COR-L47 (cell line): Measurements from ENCODE around the gene TNFRSF4.
"Not testable (repeated sequence)": the region's sequence is repeated elsewhere in the genome, so short reads cannot be mapped to it uniquely, and the experiment has no call there.

Experiments
- DNase-seq: peaks from one replicate; lab custom pipeline; 2025; lab: John Stamatoyannopoulos, UW

TNFRSF4 gene

DNA sequence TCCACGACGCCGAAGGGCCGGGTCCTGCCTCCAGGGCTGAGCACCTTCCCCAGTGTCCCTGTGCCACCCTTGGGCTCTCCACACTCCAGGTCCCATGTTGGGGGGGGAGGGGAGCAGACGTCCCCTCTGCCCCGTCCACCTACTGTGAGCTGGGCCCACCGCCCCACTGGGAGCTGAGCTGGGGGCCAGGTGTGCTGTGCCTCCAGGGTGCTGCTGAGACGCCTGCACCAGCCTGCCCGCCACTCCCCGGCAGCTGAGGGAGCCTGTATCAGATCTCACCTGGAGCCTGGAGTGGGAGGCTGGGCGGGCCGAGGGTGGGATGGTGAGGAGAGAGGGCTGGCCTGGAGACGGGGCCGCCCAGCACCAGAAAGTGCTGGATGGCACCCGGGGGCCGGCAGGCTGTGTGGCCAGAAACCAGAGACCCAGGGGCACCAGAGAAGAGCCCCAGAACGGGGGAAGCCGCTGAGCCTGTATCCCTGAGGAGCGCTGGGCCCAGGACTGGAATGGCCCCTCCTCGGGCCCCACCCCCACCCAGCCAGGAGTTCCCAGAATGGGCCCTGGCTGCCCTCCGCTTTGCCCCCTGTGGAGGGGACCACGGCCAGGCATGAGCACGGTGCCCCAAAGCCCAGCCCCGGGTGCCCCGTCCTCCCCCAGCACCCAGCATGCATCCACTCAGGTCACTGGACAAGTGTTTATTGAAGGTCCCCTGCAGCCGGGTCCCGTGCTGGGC is 11.0 kb downstream of the TNFRSF4 start:
- DNase-seq: no peak

- peak; percentile 27 for DNase-seq
Observed at GRCh38 chr1:1200876-1201810, 12.8 kb downstream of the TNFRSF4 start.

- DNase-seq: no peak
Observed at GRCh38 chr1:1199961-1200875, 13.7 kb downstream of the TNFRSF4 start.

DNA sequence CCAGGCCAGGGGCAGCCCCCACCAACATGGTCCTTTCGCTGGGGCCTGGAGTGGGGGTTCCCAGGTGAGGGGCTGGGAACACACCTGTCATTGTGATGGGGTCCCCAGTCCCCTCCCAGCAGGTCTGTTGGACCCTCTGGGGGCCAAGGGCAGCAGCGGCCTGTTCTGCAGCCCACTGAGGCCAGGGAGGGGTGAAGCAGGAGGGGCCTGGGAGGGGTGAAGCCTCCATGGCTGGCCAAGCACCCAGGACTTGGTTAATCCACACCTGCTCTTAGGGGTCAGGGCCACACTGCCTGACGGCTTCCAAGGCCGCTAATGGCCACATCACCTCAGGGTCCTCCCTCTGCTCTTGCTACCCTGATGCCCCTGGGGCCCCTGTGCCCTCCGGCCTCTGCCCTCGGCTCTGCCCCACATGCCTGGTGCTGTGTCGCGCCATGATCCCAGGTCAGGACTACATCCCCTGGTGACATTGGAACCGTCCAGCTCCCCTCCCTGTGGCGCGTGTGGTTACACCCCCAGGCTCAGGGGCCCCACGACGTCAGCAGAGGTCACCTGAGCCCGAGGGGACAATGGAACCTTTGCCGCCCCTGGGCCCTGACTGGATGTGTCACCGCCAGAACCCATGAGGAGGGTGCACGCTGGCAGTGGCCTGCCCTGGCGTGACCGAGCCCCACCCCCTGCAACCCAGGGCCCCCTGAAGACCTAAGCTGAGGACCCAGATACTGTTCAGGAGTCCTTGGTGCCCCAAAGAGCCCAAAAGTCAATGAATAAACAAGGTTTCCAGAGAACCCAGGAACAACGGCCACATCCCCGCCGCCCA is 14.6 kb downstream of the TNFRSF4 start:
- no peak for DNase-seq

GRCh38 chr1:1198423-1199140 is 15.4 kb downstream of the TNFRSF4 start:
- no peak for DNase-seq

- DNase-seq: no peak
Observed at GRCh38 chr1:1197551-1198422, 16.2 kb downstream of the TNFRSF4 start.

- DNase-seq: no peak
Observed at GRCh38 chr1:1197188-1197500, 16.8 kb downstream of the TNFRSF4 start.

- no peak for DNase-seq
Observed at GRCh38 chr1:1196431-1197187, 17.3 kb downstream of the TNFRSF4 start.

GRCh38 chr1:1195726-1196125 is 18.2 kb downstream of the TNFRSF4 start:
- DNase-seq: not testable (repeated sequence)

DNA sequence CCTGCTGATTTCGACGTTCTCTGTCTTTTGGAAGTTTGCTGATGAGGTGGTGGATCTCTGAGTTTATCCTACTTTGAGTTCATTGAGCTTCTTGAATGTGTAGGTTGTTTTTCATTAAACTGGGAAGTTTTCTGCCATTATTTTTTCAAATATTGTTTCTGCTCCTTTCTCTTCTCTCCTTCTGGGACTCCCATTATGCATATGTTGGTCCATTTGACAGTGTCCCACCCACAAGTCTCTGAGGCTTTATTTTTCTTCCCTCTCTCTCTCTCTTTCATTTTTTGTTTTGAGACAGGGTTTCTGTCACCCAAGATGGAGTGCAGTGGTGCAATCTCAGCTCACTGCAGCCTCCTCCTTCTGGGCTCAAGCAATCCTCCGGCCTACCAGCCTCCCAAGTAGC is 19.2 kb downstream of the TNFRSF4 start:
- no peak for DNase-seq

GRCh38 chr1:1191734-1192133 is 22.2 kb downstream of the TNFRSF4 start:
- DNase-seq: no peak

DNA sequence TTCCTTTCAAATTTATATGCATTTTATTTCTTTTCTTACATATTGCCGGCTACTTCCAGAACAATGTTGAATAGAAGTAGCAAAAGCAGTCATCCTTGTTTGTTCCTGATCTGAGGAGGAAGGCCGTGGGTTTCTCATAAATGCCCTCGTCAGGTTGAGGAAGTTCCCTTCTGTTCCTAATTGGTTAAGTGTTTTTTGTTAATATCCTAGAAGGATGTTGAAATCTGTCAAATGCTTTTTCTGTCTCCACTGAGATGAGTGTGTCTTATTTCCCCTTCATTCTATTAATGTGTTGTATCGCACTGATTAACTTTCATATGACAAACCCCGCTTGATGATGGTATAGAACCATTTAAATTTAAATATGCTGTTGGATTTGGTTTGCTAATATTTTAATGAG is 24.8 kb downstream of the TNFRSF4 start:
- DNase-seq: no peak

DNA sequence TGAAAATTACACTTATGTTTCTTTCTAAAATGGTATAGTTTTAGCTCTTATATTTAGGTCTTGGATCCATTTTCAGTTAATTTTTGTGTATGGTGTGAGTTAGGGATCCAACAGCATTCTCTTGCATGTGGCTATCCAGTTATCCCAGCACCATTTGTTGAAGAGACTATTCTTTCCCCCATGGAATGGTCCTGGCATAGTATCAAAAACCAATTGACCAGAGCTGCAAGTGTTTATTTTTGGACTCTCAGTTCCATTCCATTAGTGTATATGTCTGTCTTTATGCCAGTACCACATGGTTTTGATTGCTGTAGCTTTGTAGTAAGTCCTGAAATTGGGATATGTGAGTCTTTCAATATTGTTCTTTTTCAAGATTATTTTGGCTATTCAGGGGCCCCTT is 26.0 kb downstream of the TNFRSF4 start:
- no peak for DNase-seq

GRCh38 chr1:1185101-1185765 is 28.7 kb downstream of the TNFRSF4 start:
- DNase-seq: no peak

DNA sequence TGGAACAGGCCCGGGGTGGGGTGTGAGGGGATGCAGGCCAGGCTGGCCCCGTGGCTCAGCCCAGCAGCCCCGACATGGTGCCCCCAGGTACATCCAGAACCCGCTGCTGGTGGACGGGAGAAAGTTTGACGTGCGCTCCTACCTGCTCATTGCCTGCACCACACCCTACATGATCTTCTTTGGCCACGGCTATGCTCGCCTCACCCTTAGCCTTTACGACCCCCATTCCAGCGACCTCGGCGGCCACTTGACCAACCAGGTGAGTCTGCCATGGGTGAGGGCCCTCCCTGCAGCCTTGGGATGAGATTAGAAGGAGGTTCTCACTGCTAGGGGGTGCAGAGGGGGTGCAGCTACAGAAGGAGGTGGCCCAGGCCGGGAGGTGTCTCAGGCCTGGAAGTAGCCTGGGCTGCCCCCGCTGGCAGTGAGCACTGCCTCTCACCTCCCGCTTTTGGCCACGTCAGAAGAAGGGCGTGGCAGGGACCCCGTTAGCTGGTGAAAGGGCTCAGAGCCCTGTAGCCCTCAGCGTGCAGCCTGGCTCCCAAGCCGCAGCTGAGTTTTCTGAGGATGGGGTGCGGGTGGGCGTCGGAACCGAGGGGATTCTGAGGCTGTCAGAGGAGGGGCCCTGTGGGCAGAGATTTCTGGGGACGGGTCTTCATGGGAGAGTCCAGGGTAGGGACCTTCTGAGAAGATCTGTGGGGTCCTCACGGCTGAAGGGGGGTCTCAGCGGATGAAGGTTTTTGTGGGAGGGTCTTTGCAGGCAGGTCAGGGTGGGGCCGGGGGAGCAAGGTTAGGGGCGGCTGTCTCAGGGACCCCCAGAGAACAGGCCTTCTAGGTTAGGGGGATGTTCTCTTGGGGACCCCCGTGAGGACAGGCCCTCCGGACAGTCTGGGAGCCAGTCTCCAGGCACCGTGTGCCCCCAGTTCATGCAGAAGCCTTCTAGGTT is 29.8 kb downstream of the TNFRSF4 start:
- no peak for DNase-seq

GRCh38 chr1:1183221-1183747 is 30.7 kb downstream of the TNFRSF4 start:
- DNase-seq: no peak
